Fibroblast of lung (primary cell): ENCODE measurements around the gene PCSK4.

Source experiments
- EZH2 ChIP-seq: IDR thresholded peaks from 2 replicates; pipeline ENCODE4 v1.5.1; 2012; ENCODE audit warnings: low read length, control low read depth, mild to moderate bottlenecking; ENCODE audit errors: missing control alignments
- TF ChIP-seq, protein P1 (sequence below), 2 donors: IDR thresholded peaks in 1 of 2; conservative IDR thresholded peaks in 1 of 2; 1 replicate in 1 of 2; 2 replicates in 1 of 2; pipeline ENCODE4 v1.5.1; 2011 to 2012; ENCODE audit warnings: low read length in 2 of 2, control low read depth in 1 of 2, inconsistent platforms in 1 of 2, low read depth in 1 of 2, mild to moderate bottlenecking in 1 of 2

DNA sequence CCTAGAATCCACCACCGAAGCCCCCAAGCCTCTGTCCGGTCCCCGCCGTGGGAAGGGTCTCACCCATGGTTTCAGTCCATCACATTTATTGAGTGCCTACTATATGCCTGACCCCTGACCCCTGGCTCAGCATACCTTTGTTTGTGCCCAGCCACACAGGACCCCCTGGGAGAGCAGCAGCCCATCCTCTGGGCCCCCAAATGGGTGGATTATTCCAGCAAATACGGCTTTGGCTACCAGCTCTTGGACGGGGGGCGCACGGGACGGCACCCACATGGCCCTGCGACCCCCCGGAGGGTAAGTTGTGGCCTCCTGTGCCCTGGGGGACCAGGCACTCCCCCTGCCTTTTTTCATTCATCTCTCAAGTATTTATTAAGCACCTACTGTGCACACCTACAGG, 41.4 kb upstream of the PCSK4 start:
- TF ChIP-seq, protein P1, sequence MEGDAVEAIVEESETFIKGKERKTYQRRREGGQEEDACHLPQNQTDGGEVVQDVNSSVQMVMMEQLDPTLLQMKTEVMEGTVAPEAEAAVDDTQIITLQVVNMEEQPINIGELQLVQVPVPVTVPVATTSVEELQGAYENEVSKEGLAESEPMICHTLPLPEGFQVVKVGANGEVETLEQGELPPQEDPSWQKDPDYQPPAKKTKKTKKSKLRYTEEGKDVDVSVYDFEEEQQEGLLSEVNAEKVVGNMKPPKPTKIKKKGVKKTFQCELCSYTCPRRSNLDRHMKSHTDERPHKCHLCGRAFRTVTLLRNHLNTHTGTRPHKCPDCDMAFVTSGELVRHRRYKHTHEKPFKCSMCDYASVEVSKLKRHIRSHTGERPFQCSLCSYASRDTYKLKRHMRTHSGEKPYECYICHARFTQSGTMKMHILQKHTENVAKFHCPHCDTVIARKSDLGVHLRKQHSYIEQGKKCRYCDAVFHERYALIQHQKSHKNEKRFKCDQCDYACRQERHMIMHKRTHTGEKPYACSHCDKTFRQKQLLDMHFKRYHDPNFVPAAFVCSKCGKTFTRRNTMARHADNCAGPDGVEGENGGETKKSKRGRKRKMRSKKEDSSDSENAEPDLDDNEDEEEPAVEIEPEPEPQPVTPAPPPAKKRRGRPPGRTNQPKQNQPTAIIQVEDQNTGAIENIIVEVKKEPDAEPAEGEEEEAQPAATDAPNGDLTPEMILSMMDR (conservative IDR thresholded peaks at IDR 0.05 in 1 of 2, IDR thresholded peaks at IDR 0.05 in 1 of 2; ENCODE audit: low read depth in 1 of 2, low read length in 2 of 2): no peak
- no peak for TF ChIP-seq EZH2
